H1 (cell line): ENCODE data around the gene ECI2. TPM values are rescaled to one million over a fixed set of nuclear protein-coding genes. Genes with fewer than 3 reads are reported as not detected.

Experiments
- CTCF ChIA-PET: fragments of 300-600 bp; sonication (Branson Sonifier 250); formaldehyde crosslinking; loops from one replicate; lab custom pipeline; 2021; ENCODE audit not compliant: partially characterized antibody; lab: Charles Lee
- POLR2A ChIA-PET: fragments of 300-600 bp; sonication (Branson Sonifier 250); formaldehyde crosslinking; loops from one replicate; lab custom pipeline; 2021; ENCODE audit warnings: inconsistent platforms; ENCODE audit not compliant: partially characterized antibody; lab: Charles Lee
- DNase-seq, 2 experiments: peaks; one replicate each; pipeline versions ENCODE4 v3.0.0 to v3.0.0-alpha.2; 2010 to 2022; ENCODE audit warnings: low spot score in 2 of 2, low read depth in 1 of 2, mixed read lengths in 1 of 2
- FAIRE-seq: peaks from 2 replicates; lab custom pipeline; 2011; peaks lifted over from hg19 to GRCh38; lab: Jason Lieb, UNC
- H2AFZ ChIP-seq: 2 replicates; pipeline ENCODE4 v1.8.1; 2012; ENCODE audit warnings: low read length, inconsistent platforms
- H2AK5ac ChIP-seq: 2 replicates; pipeline ENCODE4 v1.6.1; 2013; ENCODE audit warnings: low read depth, low read length
- H2BK120ac ChIP-seq: replicated peaks from 2 replicates; pipeline ENCODE3; 2013; ENCODE audit warnings: low read depth, low read length, inconsistent platforms
- H2BK12ac ChIP-seq: 2 replicates; pipeline ENCODE4 v1.6.1; 2013; ENCODE audit warnings: low read depth, low read length
- H2BK15ac ChIP-seq: 2 replicates; pipeline ENCODE4 v1.6.1; 2013; ENCODE audit warnings: low read length
- H2BK20ac ChIP-seq: 2 replicates; pipeline ENCODE4 v1.6.1; 2013; ENCODE audit warnings: low read length
- H2BK5ac ChIP-seq: 2 replicates; pipeline ENCODE4 v1.6.1; 2013; ENCODE audit warnings: low read depth, low read length
- H3K14ac ChIP-seq: 2 replicates; pipeline ENCODE4 v1.6.1; 2013; ENCODE audit warnings: inconsistent platforms; ENCODE audit not compliant: insufficient read length
- H3K18ac ChIP-seq: 2 replicates; pipeline ENCODE4 v1.6.1; 2013; ENCODE audit warnings: low read length; ENCODE audit errors: extremely low read depth
- H3K23ac ChIP-seq: 2 replicates; pipeline ENCODE4 v1.6.1; 2013; ENCODE audit warnings: inconsistent platforms; ENCODE audit not compliant: insufficient read length
- H3K23me2 ChIP-seq: 2 replicates; pipeline ENCODE4 v1.6.1; 2013; ENCODE audit warnings: low read depth, low read length
- H3K27ac ChIP-seq: 2 replicates; pipeline ENCODE4 v1.6.1; 2011; ENCODE audit warnings: low read depth, low read length, inconsistent platforms
- H3K27me3 ChIP-seq, 4 experiments: replicated peaks in 1 of 4; 1 replicate in 1 of 4; 2 replicates in 3 of 4; pipeline versions ENCODE4 v1.6.1 to v1.8.1; 2011 to 2013; ENCODE audit warnings: low read length in 3 of 4, mild to moderate bottlenecking in 3 of 4, inconsistent platforms in 2 of 4, mixed read lengths in 2 of 4, moderate library complexity in 1 of 4; ENCODE audit not compliant: control insufficient read depth in 3 of 4, insufficient read depth in 3 of 4; ENCODE audit errors: extremely low read depth in 1 of 4
- H3K36me3 ChIP-seq, 4 experiments: 2 replicates each; pipeline versions ENCODE4 v1.6.1 to v1.8.1; 2011 to 2013; ENCODE audit warnings: mild to moderate bottlenecking in 4 of 4, low read length in 3 of 4, moderate library complexity in 2 of 4, control low read depth in 1 of 4, inconsistent platforms in 1 of 4; ENCODE audit not compliant: insufficient read depth in 4 of 4, control insufficient read depth in 2 of 4
- H3K4ac ChIP-seq: replicated peaks from 2 replicates; pipeline ENCODE3; 2013; ENCODE audit warnings: low read length, low read depth, mixed read lengths, inconsistent platforms; ENCODE audit not compliant: insufficient read length
- H3K4me1 ChIP-seq, 4 experiments: replicated peaks in 1 of 4; 1 replicate in 1 of 4; 2 replicates in 3 of 4; pipeline versions ENCODE4 v1.6.1 to v1.8.1; 2011 to 2013; ENCODE audit warnings: low read length in 3 of 4, inconsistent platforms in 2 of 4, mixed read lengths in 1 of 4; ENCODE audit not compliant: insufficient read depth in 4 of 4, control insufficient read depth in 3 of 4
- H3K4me2 ChIP-seq, 2 experiments: 2 replicates each; pipeline versions ENCODE4 v1.6.1 to v1.8.1; 2011 to 2013; ENCODE audit warnings: low read depth in 2 of 2, low read length in 2 of 2, control low read depth in 1 of 2, inconsistent platforms in 1 of 2, mild to moderate bottlenecking in 1 of 2; ENCODE audit not compliant: insufficient read depth in 1 of 2
- H3K4me3 ChIP-seq, 4 experiments: fragments of 200-600, 300-600 bp in 1 of 4; sonication (generic), shearing (Covaris generic), sonication (Bioruptor Twin) in 1 of 4; 2 replicates each; pipeline versions ENCODE4 v1.5.1 to v1.8.1; 2011 to 2016; ENCODE audit warnings: low read length in 4 of 4, low read depth in 3 of 4, control low read depth in 2 of 4, inconsistent platforms in 2 of 4, mild to moderate bottlenecking in 2 of 4, mixed read lengths in 1 of 4, moderate library complexity in 1 of 4; ENCODE audit not compliant: insufficient read depth in 2 of 4; ENCODE audit errors: extremely low read depth in 1 of 4
- H3K56ac ChIP-seq: replicated peaks from 2 replicates; pipeline ENCODE3; 2013; ENCODE audit warnings: low read depth, mild to moderate bottlenecking, mixed read lengths, low read length, inconsistent platforms; ENCODE audit not compliant: insufficient read length
- H3K79me1 ChIP-seq: 2 replicates; pipeline ENCODE4 v1.6.1; 2013; ENCODE audit warnings: low read depth, low read length, control low read depth
- H3K79me2 ChIP-seq, 2 experiments: 2 replicates each; pipeline versions ENCODE4 v1.6.1 to v1.8.1; 2012 to 2013; ENCODE audit warnings: low read length in 2 of 2, mild to moderate bottlenecking in 2 of 2, inconsistent platforms in 1 of 2; ENCODE audit not compliant: insufficient read depth in 2 of 2, control insufficient read depth in 1 of 2
- H3K9ac ChIP-seq, 4 experiments: replicated peaks in 1 of 4; 1 replicate in 1 of 4; 2 replicates in 3 of 4; pipeline versions ENCODE4 v1.6.1 to v1.8.1; 2011 to 2013; ENCODE audit warnings: low read depth in 3 of 4, low read length in 3 of 4, control low read depth in 2 of 4, mild to moderate bottlenecking in 2 of 4, moderate library complexity in 2 of 4, inconsistent platforms in 1 of 4; ENCODE audit errors: extremely low read depth in 1 of 4
- H3K9me3 ChIP-seq, 2 experiments: 2 replicates each; pipeline versions ENCODE4 v1.6.1 to v1.8.1; 2012 to 2013; ENCODE audit warnings: mild to moderate bottlenecking in 2 of 2, moderate library complexity in 2 of 2, control low read depth in 1 of 2, inconsistent platforms in 1 of 2, low read depth in 1 of 2, low read length in 1 of 2, mixed read lengths in 1 of 2; ENCODE audit not compliant: insufficient read depth in 2 of 2
- H4K20me1 ChIP-seq, 2 experiments: replicated peaks in 1 of 2; 2 replicates each; pipeline versions ENCODE3 to v1.8.1; 2011 to 2013; ENCODE audit warnings: inconsistent platforms in 2 of 2, low read length in 2 of 2, mild to moderate bottlenecking in 1 of 2; ENCODE audit not compliant: insufficient read depth in 2 of 2, control insufficient read depth in 1 of 2
- H4K5ac ChIP-seq: 2 replicates; pipeline ENCODE4 v1.6.1; 2013; ENCODE audit warnings: low read length, low read depth, mixed read lengths, inconsistent platforms; ENCODE audit not compliant: insufficient read length
- H4K8ac ChIP-seq: 2 replicates; pipeline ENCODE4 v1.8.0; 2013; ENCODE audit warnings: mild to moderate bottlenecking, moderate library complexity, low read length, inconsistent platforms; ENCODE audit not compliant: insufficient read depth; ENCODE audit errors: extremely low read depth
- H4K91ac ChIP-seq: replicated peaks from 2 replicates; pipeline ENCODE3; 2013; ENCODE audit warnings: low read length, mixed read lengths, inconsistent platforms; ENCODE audit not compliant: insufficient read length
- CBX8 ChIP-seq: fragments of 300-800, 300-1000 bp; sonication (generic); IDR thresholded peaks from 2 replicates; pipeline ENCODE4 v1.7.1; 2016; ENCODE audit warnings: low read depth, low read length, borderline replicate concordance
- JUND ChIP-seq: IDR thresholded peaks from 2 replicates; pipeline ENCODE4 v1.6.1; 2011; ENCODE audit warnings: mild to moderate bottlenecking, improper control_type of control experiment, low read length
- KDM5A ChIP-seq: fragments of 200-600 bp; IDR thresholded peaks from 2 replicates; pipeline ENCODE4 v1.7.1; 2012; ENCODE audit warnings: mild to moderate bottlenecking, low read length, inconsistent platforms, mixed read lengths
- NRF1 ChIP-seq: IDR thresholded peaks from 2 replicates; pipeline ENCODE4 v1.6.1; 2011; ENCODE audit warnings: mild to moderate bottlenecking, low read depth, low read length, improper control_type of control experiment
- SIRT6 ChIP-seq: IDR thresholded peaks from one replicate; pipeline ENCODE4 v1.7.1; 2012; ENCODE audit warnings: low read length, inconsistent platforms
- TBP ChIP-seq: IDR thresholded peaks from 2 replicates; pipeline ENCODE4 v1.6.1; 2011; ENCODE audit warnings: low read depth, low read length, improper control_type of control experiment
- TCF12 ChIP-seq: IDR thresholded peaks from 2 replicates; pipeline ENCODE4 v1.6.1; 2011; ENCODE audit warnings: low read depth, mild to moderate bottlenecking, low read length
- ZNF274 ChIP-seq: IDR thresholded peaks from 2 replicates; pipeline ENCODE4 v1.7.0; 2012; ENCODE audit warnings: low read length, borderline replicate concordance; ENCODE audit errors: extremely low read depth
- WGBS, 2 experiments: shearing (Covaris generic) in 1 of 2; methylation state at CpG; one replicate each; pipeline versions ENCODE4 v1.1.6 to v1.1.7; 2013 to 2015; ENCODE audit warnings: low lambda C conversion rate in 2 of 2, mixed read lengths in 2 of 2, inconsistent platforms in 1 of 2, low coverage in 1 of 2, missing lambda C conversion rate in 1 of 2; ENCODE audit not compliant: insufficient replicate concordance in 2 of 2, insufficient coverage in 1 of 2, insufficient read length in 1 of 2; ENCODE audit errors: extremely low coverage in 1 of 2, missing lambda C conversion rate in 1 of 2; 5-methylcytosine and 5-hydroxymethylcytosine counted together
- polyA plus RNA-seq, 7 experiments: library from polyadenylated mRNA; depleted of rRNA in 3 of 7; stranded (reverse) in 5 of 7; unstranded in 2 of 7; fragments of >200 nt in 5 of 7; fragments of 200-250 nt in 2 of 7; gene quantifications; 1 replicate in 5 of 7; 2 replicates in 1 of 7; 4 replicates in 1 of 7; pipeline versions ENCODE4 v1.2.1 to v1.2.3, GENCODE V29; 2011 to 2013; ENCODE audit warnings: missing spikeins in 2 of 7, mixed read lengths in 2 of 7
- total RNA-seq: library from RNA; stranded (reverse); fragmentation: NEBNext Ultra II Directional; extraction: Animal tissue kit (Norgen Biotek cat#: 25700); gene quantifications from 2 replicates; pipeline ENCODE4 v1.2.1, GENCODE V29; 2021
- TF ChIP-seq, protein P1 (sequence below): IDR thresholded peaks from 2 replicates; pipeline ENCODE4 v1.6.1; 2011; ENCODE audit warnings: low read depth, mild to moderate bottlenecking, low read length; ENCODE audit not compliant: insufficient read depth

The ECI2 gene
- total and polyA plus RNA-seq, 2 of the 8 experiments (the other 6 are each of a cell fraction or from before 2014, with no cell fraction given): 40.4 to 70.8 TPM

DNA sequence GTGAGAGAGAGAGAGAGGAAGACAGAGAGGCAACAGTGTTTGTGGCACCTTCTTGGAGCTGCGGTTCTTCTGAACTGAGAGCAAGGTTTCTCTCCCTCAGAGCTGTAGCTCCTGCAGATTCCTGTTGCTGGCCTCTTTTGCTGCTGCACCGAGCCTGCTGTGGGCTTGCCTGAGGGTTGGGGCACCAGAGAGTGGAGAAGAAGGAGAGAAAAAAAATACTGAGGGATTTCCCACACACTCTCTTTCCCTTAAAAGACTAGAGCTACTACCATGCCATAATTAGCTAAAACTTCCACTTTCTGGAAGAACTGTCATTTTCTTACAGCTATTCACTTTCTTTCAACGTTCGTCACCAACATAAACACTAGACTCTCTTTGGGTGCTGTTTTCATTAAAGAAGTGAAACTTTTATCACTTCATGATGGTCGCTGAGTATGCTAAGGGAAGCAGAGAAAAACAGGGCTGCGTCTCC lies 18.2 kb upstream of the ECI2 start:
- 83% methylated on average over 6 of the region's 6 CpGs; no CpG with 5 or more reads in 1 of the 2 experiments for WGBS, 2 experiments
- no peaks in the 10 kb centered on the region for H4K20me1 ChIP-seq
- no peak overlapping the region for H3K56ac ChIP-seq
- H2BK5ac ChIP-seq: no peak overlapping the region
- DNase-seq (no peak), FAIRE-seq (no peak)
- H2BK12ac ChIP-seq: no peak overlapping the region
- H3K18ac ChIP-seq: no peak overlapping the region
- H3K14ac ChIP-seq: no peak overlapping the region
- H3K23ac ChIP-seq: no peak overlapping the region
- no peak overlapping the region for H3K27ac ChIP-seq
- H4K5ac ChIP-seq: no peak overlapping the region
- no peak overlapping the region for H2AK5ac ChIP-seq
- no peak overlapping the region for H2BK120ac ChIP-seq
- no peaks in the 10 kb centered on the region for H3K79me1 ChIP-seq
- H2BK20ac ChIP-seq: no peak overlapping the region
- ChIA-PET POLR2A (interaction anchor here (0.9 kb wide), 1 partner anchor 17 kb away, joined by 3 read pairs; the partner anchor contains the start of gene ECI2), CTCF (interaction anchor here (0.7 to 5.5 kb wide), 9 partner anchors 9 to 97 kb away, joined by 3 to 22 read pairs (median 7); partner anchors contain the start of gene ECI2)
- no peak overlapping the region for H3K4me2 ChIP-seq
- H3K23me2 ChIP-seq: no peaks in the 10 kb centered on the region
- 0 out of 2 replicates have a peak overlapping the region, but pooled peaks have one; percentile 63 for H2BK15ac ChIP-seq
- no peak overlapping the region for H4K8ac ChIP-seq
- no peak overlapping the region for H3K9ac ChIP-seq
- TF ChIP-seq NRF1 (no peak), SIRT6 (no peak), ZNF274 (no peak), TCF12 (no peak), KDM5A (no peak), TBP (no peak), CBX8 (no peak), JUND (no peak)
- TF ChIP-seq, protein P1, sequence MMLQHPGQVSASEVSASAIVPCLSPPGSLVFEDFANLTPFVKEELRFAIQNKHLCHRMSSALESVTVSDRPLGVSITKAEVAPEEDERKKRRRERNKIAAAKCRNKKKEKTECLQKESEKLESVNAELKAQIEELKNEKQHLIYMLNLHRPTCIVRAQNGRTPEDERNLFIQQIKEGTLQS: no peak
- 0 out of 2 replicates have a peak overlapping the region, but pooled peaks have one; percentile 89 for H2AFZ ChIP-seq
- H3K4me3 ChIP-seq: no peak overlapping the region
- H4K91ac ChIP-seq: peak overlapping the region; percentile 4
- H3K79me2 ChIP-seq: no peaks in the 10 kb centered on the region
- no peaks in the 10 kb centered on the region for H3K36me3 ChIP-seq
- H3K4ac ChIP-seq: no peak overlapping the region
- no peaks in the 10 kb centered on the region for H3K4me1 ChIP-seq
- no peaks in the 10 kb centered on the region for H3K27me3 ChIP-seq
- no peaks in the 10 kb centered on the region for H3K9me3 ChIP-seq
